Fibroblast of villous mesenchyme (primary cell): Measurements from ENCODE around the gene SEPTIN5. TPM values are rescaled to one million over a fixed set of nuclear protein-coding genes. Genes with fewer than 3 reads are reported as not detected.

Experiments used
- DNase-seq: peaks from one replicate; pipeline ENCODE4 v3.0.0-alpha.2; 2010; ENCODE audit warnings: low read depth
- H3K4me3 ChIP-seq: 2 replicates; pipeline ENCODE4 v1.5.1; 2011; ENCODE audit warnings: low read depth, mild to moderate bottlenecking, low read length
- total RNA-seq: library from RNA; depleted of rRNA; stranded (reverse); fragments of >200 nt; gene quantifications from 2 replicates; pipeline ENCODE4 v1.2.3, GENCODE V29; 2012
- TF ChIP-seq, protein P1 (sequence below): IDR thresholded peaks from 2 replicates; pipeline ENCODE4 v1.5.1; 2012; ENCODE audit warnings: low read depth, mild to moderate bottlenecking, low read length; ENCODE audit not compliant: insufficient read depth

The SEPTIN5 gene
- total RNA-seq, 1 donor, result 10.4 TPM

DNA sequence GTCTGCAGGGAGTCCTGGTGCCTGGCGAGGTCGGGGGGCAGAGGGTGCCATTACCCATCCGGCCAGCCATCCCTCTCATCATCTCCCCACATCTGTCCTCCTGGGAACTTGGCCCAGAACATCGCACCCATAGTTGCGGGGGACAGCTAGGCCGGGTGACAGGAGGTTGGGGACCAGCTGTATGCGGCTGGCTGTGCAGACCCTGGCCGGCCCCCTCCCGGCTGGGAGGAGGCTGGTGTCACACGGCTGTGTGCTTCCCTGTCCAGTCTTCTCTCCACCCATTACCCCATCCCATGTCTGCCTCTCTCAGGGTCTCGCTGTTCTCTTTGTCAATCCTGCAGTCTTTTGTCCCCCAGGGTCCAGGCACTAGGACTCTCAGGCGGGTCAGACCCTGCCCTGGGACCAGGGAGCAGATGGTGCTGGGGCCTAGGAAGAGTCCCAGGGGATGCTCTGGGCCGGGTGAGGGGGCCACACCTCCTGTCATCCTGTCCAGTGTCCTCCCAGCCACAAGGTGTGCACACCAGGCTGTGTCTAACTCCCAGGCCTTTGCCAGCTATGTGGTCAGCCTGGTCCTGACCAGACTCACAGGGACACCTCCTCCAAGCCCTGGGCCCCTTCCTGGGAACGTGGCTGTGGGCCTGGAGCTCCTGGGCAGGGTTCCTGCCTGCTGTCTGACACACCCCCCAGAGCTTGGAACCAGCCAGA, 39.8 kb downstream of the SEPTIN5 start:
- H3K4me3 ChIP-seq, result no peak overlapping the region
- TF ChIP-seq, protein P1, sequence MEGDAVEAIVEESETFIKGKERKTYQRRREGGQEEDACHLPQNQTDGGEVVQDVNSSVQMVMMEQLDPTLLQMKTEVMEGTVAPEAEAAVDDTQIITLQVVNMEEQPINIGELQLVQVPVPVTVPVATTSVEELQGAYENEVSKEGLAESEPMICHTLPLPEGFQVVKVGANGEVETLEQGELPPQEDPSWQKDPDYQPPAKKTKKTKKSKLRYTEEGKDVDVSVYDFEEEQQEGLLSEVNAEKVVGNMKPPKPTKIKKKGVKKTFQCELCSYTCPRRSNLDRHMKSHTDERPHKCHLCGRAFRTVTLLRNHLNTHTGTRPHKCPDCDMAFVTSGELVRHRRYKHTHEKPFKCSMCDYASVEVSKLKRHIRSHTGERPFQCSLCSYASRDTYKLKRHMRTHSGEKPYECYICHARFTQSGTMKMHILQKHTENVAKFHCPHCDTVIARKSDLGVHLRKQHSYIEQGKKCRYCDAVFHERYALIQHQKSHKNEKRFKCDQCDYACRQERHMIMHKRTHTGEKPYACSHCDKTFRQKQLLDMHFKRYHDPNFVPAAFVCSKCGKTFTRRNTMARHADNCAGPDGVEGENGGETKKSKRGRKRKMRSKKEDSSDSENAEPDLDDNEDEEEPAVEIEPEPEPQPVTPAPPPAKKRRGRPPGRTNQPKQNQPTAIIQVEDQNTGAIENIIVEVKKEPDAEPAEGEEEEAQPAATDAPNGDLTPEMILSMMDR, result no peak
- no peak for DNase-seq

DNA sequence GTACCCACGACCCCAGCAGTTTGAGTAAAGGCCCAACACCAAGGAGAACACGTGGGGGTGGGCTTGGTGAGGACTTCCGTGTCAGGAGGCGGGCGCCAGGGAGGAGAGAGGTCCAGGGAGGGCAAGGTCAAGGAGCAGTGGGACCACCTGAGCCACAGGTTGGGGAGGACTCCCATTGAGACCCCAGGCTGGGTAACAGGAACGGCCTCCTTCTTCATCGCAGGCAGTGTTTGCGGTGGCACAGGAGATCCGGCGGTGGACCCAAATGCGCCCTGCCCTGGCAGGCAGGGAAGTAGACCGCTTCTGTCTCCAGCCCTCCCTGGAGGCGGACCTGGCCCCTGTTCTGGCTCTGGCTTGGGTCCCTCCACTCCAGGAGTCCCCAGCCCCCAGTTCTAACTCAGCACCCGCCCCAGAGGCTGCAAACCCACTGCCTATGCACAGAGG, 40.4 kb downstream of the SEPTIN5 start:
- TF ChIP-seq, protein P1, result no peak
- H3K4me3 ChIP-seq, result no peak overlapping the region
- no peak for DNase-seq

DNA sequence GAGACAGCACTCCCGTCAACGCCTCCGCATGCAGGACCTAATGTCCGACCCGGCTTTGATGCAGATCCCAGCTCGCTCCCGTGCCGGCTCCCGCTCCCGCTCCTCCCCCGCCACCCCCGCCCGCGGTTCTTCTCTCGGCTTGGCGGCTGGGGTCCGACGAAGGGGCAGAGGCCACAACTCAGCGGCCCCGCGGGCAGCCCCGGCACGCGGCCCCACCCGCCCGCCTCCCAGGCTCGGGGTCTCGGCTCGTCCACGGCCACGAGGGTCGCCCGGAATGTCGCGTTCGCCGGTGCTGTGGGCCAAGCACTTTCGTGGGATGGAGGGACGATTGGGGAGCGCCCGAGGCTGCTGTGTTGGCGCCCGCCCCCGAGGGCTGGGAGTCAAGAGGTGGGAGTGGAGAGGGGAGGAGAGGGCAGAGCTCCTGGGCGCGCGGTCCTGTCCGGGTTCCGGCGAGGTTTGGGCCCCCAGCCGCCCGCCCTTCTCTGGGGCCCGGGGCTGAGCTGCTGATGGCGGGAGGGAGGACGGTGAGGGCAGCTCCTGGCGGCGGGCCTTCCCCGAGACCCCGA, 40.9 kb downstream of the SEPTIN5 start:
- TF ChIP-seq, protein P1, result no peak
- DNase-seq, result no peak
- no peak overlapping the region for H3K4me3 ChIP-seq

- TF ChIP-seq, protein P1, result no peak
- H3K4me3 ChIP-seq, result no peak overlapping the region
- DNase-seq, result no peak
These were observed 41.5 kb downstream of the SEPTIN5 start for GRCh38 chr22:19755722-19756287.

GRCh38 chr22:19756288-19757128, 42.2 kb downstream of the SEPTIN5 start:
- H3K4me3 ChIP-seq, result no peak overlapping the region
- DNase-seq, result peak; percentile 42
- TF ChIP-seq, protein P1, result peak; percentile 47

DNA sequence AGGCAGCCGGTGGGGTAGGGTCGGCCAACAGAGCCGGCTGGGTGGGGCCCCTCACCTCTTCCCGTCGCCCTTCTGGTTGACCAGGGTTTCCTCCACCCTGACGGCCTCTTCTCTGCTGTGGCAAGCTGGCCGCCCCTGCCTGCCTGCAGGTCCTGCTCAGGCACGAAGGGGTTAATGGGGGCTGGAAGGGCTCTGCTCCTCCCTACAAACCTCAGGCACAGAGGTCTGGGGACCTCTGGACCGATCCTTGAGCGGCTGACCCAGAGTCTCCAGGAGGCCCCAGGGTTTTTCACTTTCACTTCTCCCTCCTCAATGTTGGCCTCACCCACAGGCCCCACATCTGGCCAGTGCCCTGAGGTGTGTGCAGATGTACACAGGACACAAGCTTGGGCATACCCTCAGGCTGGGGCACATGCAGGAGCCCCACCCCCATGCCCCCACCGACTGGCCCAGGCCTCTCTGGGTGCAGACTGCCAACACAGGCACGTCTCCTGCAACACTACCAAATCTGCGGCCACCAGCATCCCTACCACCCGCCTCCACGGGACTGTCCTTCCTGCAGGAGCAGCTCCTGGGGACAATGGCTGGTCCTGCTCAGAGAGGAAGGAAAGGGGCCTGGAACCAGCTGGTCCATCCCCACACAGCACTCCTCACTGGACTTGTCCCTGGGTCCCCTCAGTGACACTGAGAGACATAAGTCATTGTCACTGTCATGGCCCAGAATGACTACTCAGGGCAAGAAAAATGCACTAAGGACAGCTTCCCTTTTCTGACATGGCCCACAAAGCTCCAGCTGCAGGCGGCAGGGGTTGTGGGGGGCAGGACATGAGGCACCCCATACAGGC, 43.1 kb downstream of the SEPTIN5 start:
- H3K4me3 ChIP-seq, result no peak overlapping the region
- DNase-seq, result no peak
- TF ChIP-seq, protein P1, result no peak
